Measurements from ENCODE around the gene CAMK4. TPM values are rescaled to one million over a fixed set of nuclear protein-coding genes. Genes with fewer than 3 reads are reported as not detected.

CAMK4 gene
- total RNA-seq, 2 donors from 2014 or later: 3.8 to 6.6 TPM

- Histone ChIP-seq H3K27me3 (replicated peaks; ENCODE audit: insufficient read depth) (no peaks in the 10 kb centered on the region), H3K36me3 (no peaks in the 10 kb centered on the region), H3K4me1 (ENCODE audit: control insufficient read depth in 1 of 2, low read depth in 2 of 2) (no peaks in the 10 kb centered on the region), H3K27ac (no peak overlapping the region), H3K4me3 (no peak overlapping the region), H3K9me3 (no peaks in the 10 kb centered on the region)
- no peak for TF ChIP-seq CTCF (IDR thresholded peaks at IDR 0.05)
- DNase-seq (ENCODE audit: low spot score) (no peak), ATAC-seq (ENCODE audit: insufficient number of reproducible peaks, low FRiP score, low read depth) (no peak)
These were observed 270.3 kb downstream of the CAMK4 start for GRCh38 chr5:111494355-111494999.

GRCh38 chr5:111495159-111495558 is 271.0 kb downstream of the CAMK4 start:
- ATAC-seq (ENCODE audit: insufficient number of reproducible peaks, low FRiP score, low read depth): no peak
- H3K4me3 ChIP-seq: no peak overlapping the region
- TF ChIP-seq CTCF (IDR thresholded peaks at IDR 0.05): no peak

GRCh38 chr5:111498346-111498745 is 274.2 kb downstream of the CAMK4 start:
- no peaks in the 10 kb centered on the region for H3K9me3 ChIP-seq
- DNase-seq (ENCODE audit: low spot score) (no peak), ATAC-seq (ENCODE audit: insufficient number of reproducible peaks, low FRiP score, low read depth) (no peak)
- no peak for TF ChIP-seq CTCF (IDR thresholded peaks at IDR 0.05)
- H3K36me3 ChIP-seq: peaks cover 7% of the 10 kb centered on the region
- H3K27me3 ChIP-seq (replicated peaks; ENCODE audit: insufficient read depth): no peaks in the 10 kb centered on the region
- H3K4me1 ChIP-seq (ENCODE audit: control insufficient read depth in 1 of 2, low read depth in 2 of 2): peaks cover 0 to 10% of the 10 kb centered on the region in 2 donors
- H3K27ac ChIP-seq: no peak overlapping the region
- no peak overlapping the region for H3K4me3 ChIP-seq

More at GRCh38 chr5:111495159-111495558, 271.0 kb downstream of the CAMK4 start:
- H3K36me3 ChIP-seq: peaks cover under 1% of the 10 kb centered on the region
- no peaks in the 10 kb centered on the region for H3K27me3 ChIP-seq (replicated peaks; ENCODE audit: insufficient read depth)
- H3K9me3 ChIP-seq: no peaks in the 10 kb centered on the region
- H3K27ac ChIP-seq: no peak overlapping the region
- DNase-seq (ENCODE audit: low spot score): no peak
- no peaks in the 10 kb centered on the region for H3K4me1 ChIP-seq (ENCODE audit: control insufficient read depth in 1 of 2, low read depth in 2 of 2)

- no peaks in the 10 kb centered on the region for H3K9me3 ChIP-seq
- no peak for TF ChIP-seq CTCF (IDR thresholded peaks at IDR 0.05)
- H3K4me3 ChIP-seq: no peak overlapping the region
- H3K27me3 ChIP-seq (replicated peaks; ENCODE audit: insufficient read depth): no peaks in the 10 kb centered on the region
- peaks cover 7% of the 10 kb centered on the region for H3K36me3 ChIP-seq
- ATAC-seq (ENCODE audit: insufficient number of reproducible peaks, low FRiP score, low read depth) (no peak), DNase-seq (ENCODE audit: low spot score) (no peak)
- H3K27ac ChIP-seq: peak overlapping the region in 1 of 2 donors; percentile 12
- H3K4me1 ChIP-seq (ENCODE audit: control insufficient read depth in 1 of 2, low read depth in 2 of 2): peaks cover 0 to 20% of the 10 kb centered on the region in 2 donors
These were observed 278.8 kb downstream of the CAMK4 start for GRCh38 chr5:111502956-111503355.

GRCh38 chr5:111505096-111505495 is 280.9 kb downstream of the CAMK4 start:
- ATAC-seq (ENCODE audit: insufficient number of reproducible peaks, low FRiP score, low read depth): no peak
- Histone ChIP-seq H3K36me3 (peaks cover 7% of the 10 kb centered on the region), H3K9me3 (no peaks in the 10 kb centered on the region), H3K4me3 (no peak overlapping the region), H3K27me3 (replicated peaks; ENCODE audit: insufficient read depth) (no peaks in the 10 kb centered on the region), H3K4me1 (ENCODE audit: control insufficient read depth in 1 of 2, low read depth in 2 of 2) (peaks cover 1 to 29% of the 10 kb centered on the region in 2 donors), H3K27ac (peak overlapping the region; percentile 32 to 47)
- TF ChIP-seq CTCF (IDR thresholded peaks at IDR 0.05): no peak
- no peak for DNase-seq (ENCODE audit: low spot score)

All from thoracic aorta (tissue), 2 donors.